Osteocyte (in vitro differentiated cells): ENCODE results near the gene UBXN10. TPM values are rescaled to one million over a fixed set of nuclear protein-coding genes. Genes with fewer than 3 reads are reported as not detected.

Experiments
- DNase-seq: peaks from one replicate; pipeline ENCODE4 v3.0.0; 2021; ENCODE audit warnings: mixed read lengths; ENCODE audit not compliant: unreplicated experiment; ENCODE audit errors: extremely low spot score
- H3K27ac Mint-ChIP-seq: one replicate; pipeline ENCODE4 v1.8.0; 2021; ENCODE audit warnings: mild to moderate bottlenecking, mixed read lengths; ENCODE audit not compliant: unreplicated experiment
- H3K27me3 Mint-ChIP-seq: one replicate; pipeline ENCODE4 v1.8.0; 2021; ENCODE audit warnings: mixed read lengths; ENCODE audit not compliant: unreplicated experiment
- H3K36me3 Mint-ChIP-seq: one replicate; pipeline ENCODE4 v1.8.0; 2021; ENCODE audit warnings: mixed read lengths; ENCODE audit not compliant: unreplicated experiment
- H3K4me1 Mint-ChIP-seq: one replicate; pipeline ENCODE4 v1.8.0; 2021; ENCODE audit warnings: mixed read lengths; ENCODE audit not compliant: unreplicated experiment
- H3K4me3 Mint-ChIP-seq: one replicate; pipeline ENCODE4 v1.8.0; 2021; ENCODE audit warnings: mild to moderate bottlenecking, moderate library complexity, mixed read lengths; ENCODE audit not compliant: unreplicated experiment
- H3K9me3 Mint-ChIP-seq: one replicate; pipeline ENCODE4 v1.8.0; 2021; ENCODE audit warnings: mixed read lengths; ENCODE audit not compliant: unreplicated experiment
- CTCF ChIP-seq: fragments of 200-600 bp; sonication (generic); IDR thresholded peaks from 2 replicates; pipeline ENCODE4 v1.5.0; 2021; ENCODE audit warnings: antibody characterized with exemption, mild to moderate bottlenecking, moderate library complexity
- total RNA-seq: library from RNA; stranded (reverse); gene quantifications from 2 replicates; pipeline ENCODE4 v1.2.1, GENCODE V29; 2021

UBXN10 gene
- total RNA-seq, 1 donor from 2014 or later = not detected

GRCh38 chr1:20143318-20143717, 42.6 kb upstream of the UBXN10 start:
- Mint-ChIP-seq H3K27me3 (peaks cover 2% of the 10 kb centered on the region), H3K27ac (no peak overlapping the region), H3K36me3 (no peaks in the 10 kb centered on the region), H3K9me3 (no peaks in the 10 kb centered on the region), H3K4me3 (no peak overlapping the region), H3K4me1 (no peaks in the 10 kb centered on the region)
- TF ChIP-seq CTCF = no peak
- no peak for DNase-seq

- Mint-ChIP-seq H3K4me1 (no peaks in the 10 kb centered on the region), H3K4me3 (no peak overlapping the region), H3K36me3 (no peaks in the 10 kb centered on the region), H3K27ac (no peak overlapping the region), H3K27me3 (peaks cover 2% of the 10 kb centered on the region), H3K9me3 (no peaks in the 10 kb centered on the region)
- TF ChIP-seq CTCF = no peak
- DNase-seq = no peak
These were observed 41.9 kb upstream of the UBXN10 start for GRCh38 chr1:20143734-20144565.

- DNase-seq = no peak
- Mint-ChIP-seq H3K36me3 (no peaks in the 10 kb centered on the region), H3K9me3 (no peaks in the 10 kb centered on the region), H3K27ac (no peak overlapping the region), H3K27me3 (peaks cover 2% of the 10 kb centered on the region), H3K4me1 (peaks cover 1% of the 10 kb centered on the region), H3K4me3 (no peak overlapping the region)
- TF ChIP-seq CTCF = no peak
These were observed 37.9 kb upstream of the UBXN10 start for GRCh38 chr1:20147846-20148570.

GRCh38 chr1:20148571-20149500, 37.1 kb upstream of the UBXN10 start:
- TF ChIP-seq CTCF = no peak
- H3K4me3 Mint-ChIP-seq = no peak overlapping the region
- H3K27me3 Mint-ChIP-seq = peaks cover 2% of the 10 kb centered on the region
- H3K9me3 Mint-ChIP-seq = no peaks in the 10 kb centered on the region
- peaks cover 1% of the 10 kb centered on the region for H3K4me1 Mint-ChIP-seq
- no peak overlapping the region for H3K27ac Mint-ChIP-seq
- H3K36me3 Mint-ChIP-seq = no peaks in the 10 kb centered on the region
- no peak for DNase-seq
